Upper lobe of left lung (tissue), 4 donors: ENCODE data around the gene HEATR5B.

ENCODE experiments used
- EP300 ChIP-seq, 4 donors: sonication (generic); formaldehyde crosslinking; IDR thresholded peaks; one replicate each; pipeline ENCODE4 v1.5.1; 2017; ENCODE audit warnings: antibody characterized with exemption in 4 of 4, control low read depth in 2 of 4
- TF ChIP-seq, protein P1 (sequence below), 6 experiments: fragments of 450-650 bp in 4 of 6; fragments of 200-600 bp in 2 of 6; sonication (generic) in 2 of 6; IDR thresholded peaks; one replicate each; pipeline ENCODE4 v1.5.1; 2016 to 2019; ENCODE audit warnings: antibody characterized with exemption in 6 of 6

DNA sequence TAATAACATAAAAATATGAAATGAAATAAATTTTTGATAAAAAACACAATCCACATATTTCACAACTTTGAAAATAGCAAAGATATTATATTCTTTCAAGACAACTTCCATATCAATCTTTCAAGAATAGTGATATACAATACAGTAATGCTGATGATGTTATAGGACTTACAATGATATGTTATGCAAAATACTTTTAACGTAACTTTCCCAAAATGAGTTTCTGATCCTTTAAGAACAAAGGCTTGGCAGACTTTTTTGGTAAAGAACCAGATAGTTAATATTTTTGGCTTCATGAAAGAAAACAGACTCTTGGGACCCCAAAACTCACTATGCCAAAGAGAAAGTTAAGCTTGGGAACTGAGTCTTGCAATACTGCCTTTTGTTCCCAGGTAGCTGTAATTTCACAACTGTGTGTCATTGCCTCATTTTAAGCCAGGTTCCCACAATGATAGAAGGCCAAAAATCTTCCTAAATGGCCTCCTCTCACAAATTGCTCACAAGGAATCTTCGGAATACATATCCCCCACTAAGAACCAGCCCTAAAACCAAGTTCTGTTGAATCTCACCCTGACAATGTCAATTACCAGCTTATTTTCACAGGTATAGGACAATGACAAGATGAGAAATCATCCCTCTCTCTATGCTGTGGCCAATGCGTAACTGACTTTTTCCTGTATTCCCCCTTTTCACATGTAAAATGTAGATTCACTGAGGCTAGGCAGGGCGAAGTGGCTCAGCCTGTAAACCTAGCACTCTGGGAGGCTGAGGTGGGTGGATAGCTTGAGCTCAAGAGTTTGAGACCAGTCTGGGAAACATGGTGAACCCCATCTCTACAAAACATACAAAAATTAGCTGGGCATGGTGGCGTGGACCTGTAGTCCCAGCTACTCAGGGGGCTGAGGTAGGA, 63.0 kb downstream of the HEATR5B start:
- TF ChIP-seq, protein P1, sequence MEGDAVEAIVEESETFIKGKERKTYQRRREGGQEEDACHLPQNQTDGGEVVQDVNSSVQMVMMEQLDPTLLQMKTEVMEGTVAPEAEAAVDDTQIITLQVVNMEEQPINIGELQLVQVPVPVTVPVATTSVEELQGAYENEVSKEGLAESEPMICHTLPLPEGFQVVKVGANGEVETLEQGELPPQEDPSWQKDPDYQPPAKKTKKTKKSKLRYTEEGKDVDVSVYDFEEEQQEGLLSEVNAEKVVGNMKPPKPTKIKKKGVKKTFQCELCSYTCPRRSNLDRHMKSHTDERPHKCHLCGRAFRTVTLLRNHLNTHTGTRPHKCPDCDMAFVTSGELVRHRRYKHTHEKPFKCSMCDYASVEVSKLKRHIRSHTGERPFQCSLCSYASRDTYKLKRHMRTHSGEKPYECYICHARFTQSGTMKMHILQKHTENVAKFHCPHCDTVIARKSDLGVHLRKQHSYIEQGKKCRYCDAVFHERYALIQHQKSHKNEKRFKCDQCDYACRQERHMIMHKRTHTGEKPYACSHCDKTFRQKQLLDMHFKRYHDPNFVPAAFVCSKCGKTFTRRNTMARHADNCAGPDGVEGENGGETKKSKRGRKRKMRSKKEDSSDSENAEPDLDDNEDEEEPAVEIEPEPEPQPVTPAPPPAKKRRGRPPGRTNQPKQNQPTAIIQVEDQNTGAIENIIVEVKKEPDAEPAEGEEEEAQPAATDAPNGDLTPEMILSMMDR (IDR thresholded peaks at IDR 0.05): no peak
- TF ChIP-seq EP300 (IDR thresholded peaks at IDR 0.05): no peak
